ENCODE results near the gene ABCG2. TPM values are rescaled to one million over a fixed set of nuclear protein-coding genes. Genes with fewer than 3 reads are reported as not detected.

ABCG2 gene
- total RNA-seq, 1 experiment from 2014 or later, result not detected

DNA sequence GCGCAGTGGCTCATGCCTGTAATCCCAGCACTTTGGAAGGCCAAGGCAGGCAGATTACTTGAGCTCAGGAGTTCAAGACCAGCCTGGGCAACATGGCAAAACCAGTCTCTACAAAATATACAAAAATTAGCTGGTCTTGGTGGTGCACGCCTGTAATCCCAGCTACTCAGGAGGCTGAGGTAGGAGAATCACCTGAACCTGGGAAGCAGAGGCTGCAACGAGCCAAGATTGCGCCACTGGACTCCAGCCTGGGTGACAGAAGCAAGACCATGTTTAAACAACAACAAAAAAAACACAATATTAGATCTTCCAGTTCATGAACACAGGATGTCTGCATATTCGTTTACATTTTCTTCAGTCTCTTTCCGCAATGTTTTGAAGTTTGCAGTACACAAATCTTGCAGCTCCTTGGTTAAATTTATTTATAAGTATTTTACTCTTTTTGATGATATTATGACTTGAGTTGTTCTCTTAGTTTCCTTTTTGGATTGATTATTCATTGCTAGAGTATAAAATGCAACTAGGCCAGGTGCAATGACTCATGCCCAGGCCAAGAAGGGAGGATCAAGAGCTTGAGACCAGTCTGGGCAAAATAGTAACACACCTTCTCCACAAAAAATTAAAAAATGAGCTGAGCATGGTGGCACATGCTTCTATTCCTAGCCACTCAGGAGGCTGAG is 30.4 kb upstream of the ABCG2 start:
- ChIA-PET CTCF (no interaction called here), POLR2A (ENCODE audit: low non-redundant PET) (no interaction called here)
- intact Hi-C loops (cut with micrococcal nuclease; ENCODE audit: unreplicated experiment), result no loop called here
- Histone ChIP-seq H3K9me3 (ENCODE audit: low read depth, low read length, poor library complexity, severe bottlenecking) (no peaks in the 10 kb centered on the region), H3K4me1 (ENCODE audit: insufficient read depth, low read length, poor library complexity, severe bottlenecking) (no peaks in the 10 kb centered on the region), H3K27me3 (replicated peaks; ENCODE audit: insufficient read depth, low read depth, low read length, poor library complexity) (no peaks in the 10 kb centered on the region), H3K36me3 (ENCODE audit: insufficient read depth, low read length, poor library complexity, severe bottlenecking) (no peaks in the 10 kb centered on the region), H3K4me3 (ENCODE audit: low read depth, low read length, poor library complexity, severe bottlenecking) (no peak overlapping the region), H3K27ac (ENCODE audit: low read depth, low read length, poor library complexity, severe bottlenecking) (no peak overlapping the region)
- no peak for DNase-seq (ENCODE audit: low spot score)
- no TSS peak for BruUV-seq (replicated peaks)
- TF ChIP-seq, protein P1, sequence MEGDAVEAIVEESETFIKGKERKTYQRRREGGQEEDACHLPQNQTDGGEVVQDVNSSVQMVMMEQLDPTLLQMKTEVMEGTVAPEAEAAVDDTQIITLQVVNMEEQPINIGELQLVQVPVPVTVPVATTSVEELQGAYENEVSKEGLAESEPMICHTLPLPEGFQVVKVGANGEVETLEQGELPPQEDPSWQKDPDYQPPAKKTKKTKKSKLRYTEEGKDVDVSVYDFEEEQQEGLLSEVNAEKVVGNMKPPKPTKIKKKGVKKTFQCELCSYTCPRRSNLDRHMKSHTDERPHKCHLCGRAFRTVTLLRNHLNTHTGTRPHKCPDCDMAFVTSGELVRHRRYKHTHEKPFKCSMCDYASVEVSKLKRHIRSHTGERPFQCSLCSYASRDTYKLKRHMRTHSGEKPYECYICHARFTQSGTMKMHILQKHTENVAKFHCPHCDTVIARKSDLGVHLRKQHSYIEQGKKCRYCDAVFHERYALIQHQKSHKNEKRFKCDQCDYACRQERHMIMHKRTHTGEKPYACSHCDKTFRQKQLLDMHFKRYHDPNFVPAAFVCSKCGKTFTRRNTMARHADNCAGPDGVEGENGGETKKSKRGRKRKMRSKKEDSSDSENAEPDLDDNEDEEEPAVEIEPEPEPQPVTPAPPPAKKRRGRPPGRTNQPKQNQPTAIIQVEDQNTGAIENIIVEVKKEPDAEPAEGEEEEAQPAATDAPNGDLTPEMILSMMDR (conservative IDR thresholded peaks at IDR 0.05; ENCODE audit: low read depth, low read length), result no peak
- no peak for TF ChIP-seq EZH2 (IDR thresholded peaks at IDR 0.05; ENCODE audit: borderline replicate concordance, low read depth, low read length, poor library complexity, severe bottlenecking)

DNA sequence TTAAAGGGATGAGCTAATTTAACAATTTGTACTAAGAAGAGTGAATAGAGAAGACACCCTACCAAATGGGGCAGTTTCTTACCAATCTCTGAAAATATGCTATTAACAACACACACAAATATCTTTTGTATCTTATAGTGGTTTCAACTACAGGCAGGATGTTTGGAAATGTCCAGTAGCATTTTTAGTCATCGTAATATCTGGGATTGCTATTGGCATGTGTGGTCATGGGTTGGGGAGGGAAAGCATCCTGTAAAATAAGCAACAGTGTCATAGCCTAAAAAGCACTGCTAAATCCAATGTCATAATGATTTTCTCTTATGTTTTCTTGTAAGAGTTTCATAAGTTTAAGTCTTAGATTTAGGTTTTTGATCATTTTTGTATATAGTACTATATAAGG is 29.3 kb upstream of the ABCG2 start:
- DNase-seq (ENCODE audit: low spot score), result no peak
- H3K36me3 ChIP-seq (ENCODE audit: insufficient read depth, low read length, poor library complexity, severe bottlenecking), result no peaks in the 10 kb centered on the region
- H3K27ac ChIP-seq (ENCODE audit: low read depth, low read length, poor library complexity, severe bottlenecking), result no peak overlapping the region
- no peaks in the 10 kb centered on the region for H3K4me1 ChIP-seq (ENCODE audit: insufficient read depth, low read length, poor library complexity, severe bottlenecking)
- ChIA-PET POLR2A (ENCODE audit: low non-redundant PET) (no interaction called here), CTCF (no interaction called here)
- TF ChIP-seq, protein P1 (conservative IDR thresholded peaks at IDR 0.05; ENCODE audit: low read depth, low read length), result no peak
- no peak for TF ChIP-seq EZH2 (IDR thresholded peaks at IDR 0.05; ENCODE audit: borderline replicate concordance, low read depth, low read length, poor library complexity, severe bottlenecking)
- no peaks in the 10 kb centered on the region for H3K27me3 ChIP-seq (replicated peaks; ENCODE audit: insufficient read depth, low read depth, low read length, poor library complexity)
- intact Hi-C loops (cut with micrococcal nuclease; ENCODE audit: unreplicated experiment), result no loop called here
- no peaks in the 10 kb centered on the region for H3K9me3 ChIP-seq (ENCODE audit: low read depth, low read length, poor library complexity, severe bottlenecking)
- no TSS peak for BruUV-seq (replicated peaks)
- H3K4me3 ChIP-seq (ENCODE audit: low read depth, low read length, poor library complexity, severe bottlenecking), result no peak overlapping the region

DNA sequence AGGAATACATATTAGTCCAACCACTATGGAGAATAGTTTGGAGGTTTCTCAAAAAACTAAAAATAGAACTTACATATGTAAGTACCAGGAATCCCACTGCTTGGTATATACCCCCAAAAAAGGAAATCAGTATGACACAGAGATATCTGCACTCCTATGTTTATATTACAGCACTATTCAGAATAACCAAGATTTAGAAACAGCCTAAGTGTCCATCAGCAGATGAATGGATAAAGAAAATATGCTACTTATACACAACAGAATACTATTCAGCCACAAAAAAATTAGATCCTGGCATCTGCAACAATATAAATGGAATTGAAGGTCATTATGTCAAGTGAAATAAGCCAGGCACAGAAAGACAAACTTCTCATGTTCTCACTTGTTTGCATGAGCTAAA is 27.5 kb upstream of the ABCG2 start:
- BruUV-seq (replicated peaks), result no TSS peak
- DNase-seq (ENCODE audit: low spot score), result no peak
- intact Hi-C loops (cut with micrococcal nuclease; ENCODE audit: unreplicated experiment), result no loop called here
- Histone ChIP-seq H3K9me3 (ENCODE audit: low read depth, low read length, poor library complexity, severe bottlenecking) (no peaks in the 10 kb centered on the region), H3K27me3 (replicated peaks; ENCODE audit: insufficient read depth, low read depth, low read length, poor library complexity) (no peaks in the 10 kb centered on the region), H3K4me3 (ENCODE audit: low read depth, low read length, poor library complexity, severe bottlenecking) (no peak overlapping the region), H3K36me3 (ENCODE audit: insufficient read depth, low read length, poor library complexity, severe bottlenecking) (no peaks in the 10 kb centered on the region), H3K27ac (ENCODE audit: low read depth, low read length, poor library complexity, severe bottlenecking) (no peak overlapping the region), H3K4me1 (ENCODE audit: insufficient read depth, low read length, poor library complexity, severe bottlenecking) (no peaks in the 10 kb centered on the region)
- CTCF ChIA-PET, result no interaction called here
- TF ChIP-seq, protein P1 (conservative IDR thresholded peaks at IDR 0.05; ENCODE audit: low read depth, low read length), result no peak
- TF ChIP-seq EZH2 (IDR thresholded peaks at IDR 0.05; ENCODE audit: borderline replicate concordance, low read depth, low read length, poor library complexity, severe bottlenecking), result no peak
- POLR2A ChIA-PET (ENCODE audit: low non-redundant PET), result no interaction called here
